PFSK-1 (cell line): ENCODE results near the gene CCS.

Experiments used
- FOXP2 ChIP-seq: optimal IDR thresholded peaks from 2 replicates; pipeline ENCODE3; 2011; ENCODE audit warnings: borderline replicate concordance, control low read depth, inconsistent platforms; ENCODE audit not compliant: insufficient read depth; ENCODE audit errors: extremely low read length, extremely low read depth
- POLR2AphosphoS5 ChIP-seq: IDR thresholded peaks from 2 replicates; pipeline ENCODE4 v1.6.1; 2012; ENCODE audit warnings: low read depth, mild to moderate bottlenecking, control low read depth, low read length, moderate library complexity
- SIN3A ChIP-seq: IDR thresholded peaks from 2 replicates; pipeline ENCODE4 v1.6.1; 2012; ENCODE audit warnings: mild to moderate bottlenecking, low read length, moderate library complexity, borderline replicate concordance; ENCODE audit not compliant: insufficient read depth
- TAF1 ChIP-seq: IDR thresholded peaks from 2 replicates; pipeline ENCODE4 v1.6.1; 2012; ENCODE audit warnings: low read length, control low read depth, borderline replicate concordance; ENCODE audit not compliant: insufficient read depth
- TF ChIP-seq, protein P1 (sequence below), 2 experiments: IDR thresholded peaks; 2 replicates each; pipeline versions ENCODE4 v1.6.1 to v1.8.0; 2011 to 2012; ENCODE audit warnings: low read depth in 2 of 2, low read length in 2 of 2, control low read depth in 1 of 2, inconsistent platforms in 1 of 2, mild to moderate bottlenecking in 1 of 2, moderate library complexity in 1 of 2; ENCODE audit not compliant: insufficient read depth in 1 of 2

DNA sequence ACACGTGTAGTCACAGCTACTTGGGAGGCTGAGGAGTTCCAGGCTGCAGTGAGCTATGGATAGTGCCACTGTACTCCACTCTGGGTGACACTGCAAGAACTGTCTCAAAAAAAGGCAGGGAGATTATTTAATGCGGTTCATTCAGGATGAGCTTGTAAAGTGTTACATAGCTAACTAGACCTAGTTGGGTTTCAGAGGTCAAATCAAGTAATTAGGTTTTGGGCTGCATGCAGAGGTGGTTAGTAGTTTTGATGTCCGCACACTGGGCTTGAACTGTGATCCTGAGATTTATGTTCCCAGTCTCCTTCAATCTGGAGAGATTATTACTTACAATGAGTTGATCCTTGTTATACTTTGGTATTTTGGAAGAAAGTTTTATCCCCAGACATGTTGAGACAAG lies 43.4 kb downstream of the CCS start:
- TF ChIP-seq POLR2AphosphoS5 (no peak), FOXP2 (no peak), SIN3A (no peak), TAF1 (no peak)
- TF ChIP-seq, protein P1, sequence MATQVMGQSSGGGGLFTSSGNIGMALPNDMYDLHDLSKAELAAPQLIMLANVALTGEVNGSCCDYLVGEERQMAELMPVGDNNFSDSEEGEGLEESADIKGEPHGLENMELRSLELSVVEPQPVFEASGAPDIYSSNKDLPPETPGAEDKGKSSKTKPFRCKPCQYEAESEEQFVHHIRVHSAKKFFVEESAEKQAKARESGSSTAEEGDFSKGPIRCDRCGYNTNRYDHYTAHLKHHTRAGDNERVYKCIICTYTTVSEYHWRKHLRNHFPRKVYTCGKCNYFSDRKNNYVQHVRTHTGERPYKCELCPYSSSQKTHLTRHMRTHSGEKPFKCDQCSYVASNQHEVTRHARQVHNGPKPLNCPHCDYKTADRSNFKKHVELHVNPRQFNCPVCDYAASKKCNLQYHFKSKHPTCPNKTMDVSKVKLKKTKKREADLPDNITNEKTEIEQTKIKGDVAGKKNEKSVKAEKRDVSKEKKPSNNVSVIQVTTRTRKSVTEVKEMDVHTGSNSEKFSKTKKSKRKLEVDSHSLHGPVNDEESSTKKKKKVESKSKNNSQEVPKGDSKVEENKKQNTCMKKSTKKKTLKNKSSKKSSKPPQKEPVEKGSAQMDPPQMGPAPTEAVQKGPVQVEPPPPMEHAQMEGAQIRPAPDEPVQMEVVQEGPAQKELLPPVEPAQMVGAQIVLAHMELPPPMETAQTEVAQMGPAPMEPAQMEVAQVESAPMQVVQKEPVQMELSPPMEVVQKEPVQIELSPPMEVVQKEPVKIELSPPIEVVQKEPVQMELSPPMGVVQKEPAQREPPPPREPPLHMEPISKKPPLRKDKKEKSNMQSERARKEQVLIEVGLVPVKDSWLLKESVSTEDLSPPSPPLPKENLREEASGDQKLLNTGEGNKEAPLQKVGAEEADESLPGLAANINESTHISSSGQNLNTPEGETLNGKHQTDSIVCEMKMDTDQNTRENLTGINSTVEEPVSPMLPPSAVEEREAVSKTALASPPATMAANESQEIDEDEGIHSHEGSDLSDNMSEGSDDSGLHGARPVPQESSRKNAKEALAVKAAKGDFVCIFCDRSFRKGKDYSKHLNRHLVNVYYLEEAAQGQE (IDR thresholded peaks at IDR 0.05; ENCODE audit: insufficient read depth in 1 of 2, low read depth in 2 of 2, low read length in 2 of 2), result no peak
